ENCODE measurements around the gene ZSCAN2. TPM values are rescaled to one million over a fixed set of nuclear protein-coding genes. Genes with fewer than 3 reads are reported as not detected.

The ZSCAN2 gene
- total RNA-seq, 6 experiments from 2014 or later: 4.5 to 5.9 (median 5.5) TPM

DNA sequence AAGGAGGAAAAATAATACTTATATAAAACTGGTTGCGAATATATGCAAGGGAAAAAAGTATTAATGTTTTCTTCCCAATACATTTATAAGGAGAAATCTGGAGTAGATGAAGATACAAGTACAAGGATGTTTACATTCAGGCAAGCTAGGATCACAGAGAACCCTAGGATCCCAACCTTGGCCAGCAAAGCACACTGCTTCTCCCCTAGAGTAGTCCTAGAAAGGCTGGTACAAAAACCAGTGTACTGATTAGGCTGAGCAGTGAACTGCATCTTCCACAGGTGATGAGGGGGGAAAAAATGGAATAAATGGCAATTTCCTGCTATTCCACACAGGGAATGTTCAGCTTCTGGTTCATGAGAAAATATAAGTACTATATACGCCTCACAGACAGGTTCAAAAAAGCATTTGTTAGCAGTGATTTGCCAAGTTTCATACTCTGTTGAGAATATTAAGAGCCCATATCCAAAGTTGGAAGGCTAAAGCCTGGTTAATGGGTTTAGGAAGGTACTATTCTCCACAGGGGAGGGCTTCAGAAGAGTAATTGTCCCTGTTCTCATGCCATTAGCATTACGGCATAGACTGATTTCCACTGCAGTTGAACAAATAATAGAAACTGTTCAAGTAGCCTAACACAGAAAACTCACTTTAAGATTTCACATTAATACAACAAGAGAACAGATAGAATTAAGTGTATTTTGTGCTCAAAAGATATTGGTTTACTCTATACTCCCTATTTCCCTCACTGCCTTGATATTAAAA is 67.6 kb downstream of the ZSCAN2 start:
- Mint-ChIP-seq H3K36me3 (ENCODE audit: low read depth) (peaks cover 45% of the 10 kb centered on the region), H3K27ac (peak overlapping the region; percentile 52), H3K9me3 (no peaks in the 10 kb centered on the region), H3K4me3 (no peak overlapping the region), H3K4me1 (ENCODE audit: low read depth) (peaks cover 43% of the 10 kb centered on the region), H3K27me3 (ENCODE audit: insufficient read depth) (no peaks in the 10 kb centered on the region; the same call in none of the 2 replicates)
- no peak for DNase-seq
- TF ChIP-seq, protein P1, sequence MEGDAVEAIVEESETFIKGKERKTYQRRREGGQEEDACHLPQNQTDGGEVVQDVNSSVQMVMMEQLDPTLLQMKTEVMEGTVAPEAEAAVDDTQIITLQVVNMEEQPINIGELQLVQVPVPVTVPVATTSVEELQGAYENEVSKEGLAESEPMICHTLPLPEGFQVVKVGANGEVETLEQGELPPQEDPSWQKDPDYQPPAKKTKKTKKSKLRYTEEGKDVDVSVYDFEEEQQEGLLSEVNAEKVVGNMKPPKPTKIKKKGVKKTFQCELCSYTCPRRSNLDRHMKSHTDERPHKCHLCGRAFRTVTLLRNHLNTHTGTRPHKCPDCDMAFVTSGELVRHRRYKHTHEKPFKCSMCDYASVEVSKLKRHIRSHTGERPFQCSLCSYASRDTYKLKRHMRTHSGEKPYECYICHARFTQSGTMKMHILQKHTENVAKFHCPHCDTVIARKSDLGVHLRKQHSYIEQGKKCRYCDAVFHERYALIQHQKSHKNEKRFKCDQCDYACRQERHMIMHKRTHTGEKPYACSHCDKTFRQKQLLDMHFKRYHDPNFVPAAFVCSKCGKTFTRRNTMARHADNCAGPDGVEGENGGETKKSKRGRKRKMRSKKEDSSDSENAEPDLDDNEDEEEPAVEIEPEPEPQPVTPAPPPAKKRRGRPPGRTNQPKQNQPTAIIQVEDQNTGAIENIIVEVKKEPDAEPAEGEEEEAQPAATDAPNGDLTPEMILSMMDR (IDR thresholded peaks at IDR 0.05): no peak

DNA sequence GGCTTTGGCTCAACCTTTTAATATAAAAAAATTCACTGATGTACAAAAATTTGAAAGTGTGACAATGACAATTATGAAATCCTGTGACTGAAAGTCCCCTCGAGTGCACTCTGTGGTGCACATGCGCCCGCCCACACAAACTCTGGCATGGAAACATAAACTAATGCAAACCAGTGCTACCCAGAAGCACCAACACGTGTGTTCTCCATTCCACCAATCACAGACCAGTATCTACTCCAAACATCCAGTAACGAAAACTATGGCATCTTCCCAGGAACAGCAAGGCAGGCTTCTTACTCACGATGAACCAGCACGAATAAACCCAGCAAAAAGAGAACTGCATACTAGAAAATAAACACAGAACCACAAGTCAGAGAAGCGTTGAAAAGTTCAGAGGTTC is 68.9 kb downstream of the ZSCAN2 start:
- Mint-ChIP-seq H3K4me3 (no peak overlapping the region), H3K9me3 (no peaks in the 10 kb centered on the region), H3K4me1 (ENCODE audit: low read depth) (peaks cover 43% of the 10 kb centered on the region), H3K27me3 (ENCODE audit: insufficient read depth) (no peaks in the 10 kb centered on the region; the same call in none of the 2 replicates), H3K27ac (no peak overlapping the region), H3K36me3 (ENCODE audit: low read depth) (peaks cover 53% of the 10 kb centered on the region)
- TF ChIP-seq, protein P1 (IDR thresholded peaks at IDR 0.05): no peak
- DNase-seq: no peak

DNA sequence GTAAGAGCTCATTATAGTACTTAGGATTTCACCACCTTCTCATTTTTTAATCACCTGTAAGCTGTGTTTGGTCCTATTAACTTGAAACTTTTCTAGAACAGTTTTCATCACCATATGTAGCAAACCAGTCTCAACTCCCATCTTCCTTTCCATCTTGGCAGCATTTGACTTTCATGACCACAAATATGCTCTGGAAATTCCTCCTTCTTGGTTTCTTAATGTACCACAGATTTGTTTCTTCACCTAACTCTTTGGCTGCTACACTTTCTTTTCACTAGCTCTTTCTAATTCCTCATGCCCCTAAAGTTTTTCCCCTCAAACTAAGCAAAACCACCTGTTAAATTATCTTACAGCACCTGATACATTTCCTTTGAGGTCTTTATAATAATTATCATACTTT is 70.4 kb downstream of the ZSCAN2 start:
- TF ChIP-seq, protein P1 (IDR thresholded peaks at IDR 0.05): no peak
- H3K9me3 Mint-ChIP-seq: no peaks in the 10 kb centered on the region
- peaks cover 43% of the 10 kb centered on the region for H3K4me1 Mint-ChIP-seq (ENCODE audit: low read depth)
- H3K36me3 Mint-ChIP-seq (ENCODE audit: low read depth): peaks cover 46% of the 10 kb centered on the region
- DNase-seq: peak; percentile 75
- H3K27ac Mint-ChIP-seq: peak overlapping the region; percentile 74
- peaks cover 2% of the 10 kb centered on the region for H3K27me3 Mint-ChIP-seq (ENCODE audit: insufficient read depth)
- H3K4me3 Mint-ChIP-seq: peak overlapping the region; percentile 39; the same call in 1 of the 2 replicates

Other genes with a start within 250 kb of the ZSCAN2 start
- 10 to 100 TPM; 19.9 to 23.7 (median 21.4) TPM for gene WDR73, start 53.3 kb downstream of the ZSCAN2 start, total RNA-seq (2021; fragmentation: NEBNext Ultra II Directional; extraction: Animal tissue kit (Norgen Biotek cat#: 25700))
- gene NMB, start 57.2 kb downstream of the ZSCAN2 start, total RNA-seq (2021; fragmentation: NEBNext Ultra II Directional; extraction: Animal tissue kit (Norgen Biotek cat#: 25700)): 1 to 10 TPM; 4.4 to 7.1 (median 5.5) TPM
- gene SEC11A, start 115.1 kb downstream of the ZSCAN2 start, total RNA-seq (2021; fragmentation: NEBNext Ultra II Directional; extraction: Animal tissue kit (Norgen Biotek cat#: 25700)): 100 to 1,000 TPM; 203 to 230 (median 221) TPM
- 10 to 100 TPM; 15.4 to 19.0 (median 17.6) TPM for gene ZNF592, start 147.6 kb downstream of the ZSCAN2 start, total RNA-seq (2021; fragmentation: NEBNext Ultra II Directional; extraction: Animal tissue kit (Norgen Biotek cat#: 25700))
- under 1 TPM; 0.05 to 0.60 (median 0.26) TPM for gene ALPK3, start 216.3 kb downstream of the ZSCAN2 start, total RNA-seq (2021; fragmentation: NEBNext Ultra II Directional; extraction: Animal tissue kit (Norgen Biotek cat#: 25700))

Data from HFFc6 (cell line).